EL (cell line): ENCODE data around the gene NRCAM.

Experiments
- DNase-seq: peaks from one replicate; pipeline ENCODE4 v3.0.0-alpha.2; 2016

NRCAM gene

GRCh38 chr7:108457871-108458270 lies 1.6 kb upstream of the NRCAM start:
- no peak for DNase-seq

- DNase-seq, result no peak
These were observed 757 bp upstream of the NRCAM start for GRCh38 chr7:108456845-108457540.

GRCh38 chr7:108455551-108455997 lies 662 bp downstream of the NRCAM start:
- DNase-seq, result no peak

GRCh38 chr7:108454674-108455550 lies 1.3 kb downstream of the NRCAM start:
- DNase-seq, result peak; percentile 34

- no peak for DNase-seq
These were observed 1.9 kb downstream of the NRCAM start for GRCh38 chr7:108454317-108454673.

- no peak for DNase-seq
These were observed 2.9 kb downstream of the NRCAM start for GRCh38 chr7:108453320-108453719.

GRCh38 chr7:108452707-108453106 lies 3.5 kb downstream of the NRCAM start:
- peak; percentile 20 for DNase-seq

- no peak for DNase-seq
These were observed 4.9 kb downstream of the NRCAM start for GRCh38 chr7:108451296-108451848.

- no peak for DNase-seq
These were observed 6.1 kb downstream of the NRCAM start for GRCh38 chr7:108450160-108450559.

GRCh38 chr7:108449521-108449920 lies 6.7 kb downstream of the NRCAM start:
- no peak for DNase-seq

GRCh38 chr7:108448584-108449505 lies 7.4 kb downstream of the NRCAM start:
- no peak for DNase-seq

- no peak for DNase-seq
These were observed 14.1 kb downstream of the NRCAM start for GRCh38 chr7:108442039-108442568.

GRCh38 chr7:108441392-108441955 lies 14.8 kb downstream of the NRCAM start:
- no peak for DNase-seq

- DNase-seq, result no peak
These were observed 15.6 kb downstream of the NRCAM start for GRCh38 chr7:108440613-108441012.

- no peak for DNase-seq
These were observed 19.3 kb downstream of the NRCAM start for GRCh38 chr7:108436906-108437305.

- DNase-seq, result no peak
These were observed 22.2 kb downstream of the NRCAM start for GRCh38 chr7:108434010-108434409.

GRCh38 chr7:108431099-108431498 lies 25.1 kb downstream of the NRCAM start:
- DNase-seq, result no peak

GRCh38 chr7:108430664-108431063 lies 25.6 kb downstream of the NRCAM start:
- DNase-seq, result no peak

GRCh38 chr7:108427766-108428165 lies 28.5 kb downstream of the NRCAM start:
- no peak for DNase-seq

- DNase-seq, result no peak
These were observed 30.4 kb downstream of the NRCAM start for GRCh38 chr7:108425714-108426275.

GRCh38 chr7:108424013-108424412 lies 32.2 kb downstream of the NRCAM start:
- no peak for DNase-seq
